SK-N-SH (cell line): ENCODE results near the gene PNKD. TPM values are rescaled to one million over a fixed set of nuclear protein-coding genes. Genes with fewer than 3 reads are reported as not detected.
A peak's percentile ranks its signal among the peaks of the same experiment; 100 is the strongest.

Experiments used
- CTCF ChIA-PET: fragments of 300-600, 350-600 bp; formaldehyde crosslinking; extraction: SDS; loops from one replicate; lab custom pipeline; 2021; lab: Yijun Ruan, JAX
- POLR2A ChIA-PET: fragments of 350-600 bp; sonication (Branson Sonifier 250); formaldehyde crosslinking; extraction: SDS; loops from one replicate; lab custom pipeline; 2020; ENCODE audit warnings: antibody characterized with exemption, inconsistent platforms; lab: Yijun Ruan, JAX
- DNase-seq: peaks from one replicate; pipeline ENCODE4 v3.0.0; 2012
- H2AFZ ChIP-seq: fragments of 200-600 bp; sonication (generic); 2 replicates; pipeline ENCODE4 v1.8.1; 2016; ENCODE audit warnings: antibody characterized with exemption, mild to moderate bottlenecking, low read depth
- H3F3A ChIP-seq: fragments of 200-600 bp; sonication (generic); replicated peaks from 2 replicates; pipeline ENCODE3; 2016; ENCODE audit warnings: antibody characterized with exemption, mild to moderate bottlenecking; ENCODE audit not compliant: insufficient read depth
- H3K27ac ChIP-seq, 2 experiments: fragments of 200-500 bp in 1 of 2; fragments of 200-600 bp in 1 of 2; sonication (Bioruptor generic) in 1 of 2; sonication (generic), shearing (Covaris generic) in 1 of 2; 2 replicates each; pipeline versions ENCODE4 v1.5.1 to v1.6.1; 2014 to 2016; ENCODE audit warnings: low read depth in 2 of 2, inconsistent platforms in 1 of 2, low read length in 1 of 2, mild to moderate bottlenecking in 1 of 2, mixed read lengths in 1 of 2
- H3K27me3 ChIP-seq: fragments of 200-600 bp; sonication (generic), shearing (Covaris generic); 2 replicates; pipeline ENCODE4 v1.6.1; 2016; ENCODE audit warnings: mixed run types; ENCODE audit not compliant: insufficient read depth
- H3K36me3 ChIP-seq, 2 experiments: fragments of 200-500 bp in 1 of 2; fragments of 200-600 bp in 1 of 2; sonication (Bioruptor generic) in 1 of 2; sonication (generic) in 1 of 2; replicated peaks in 1 of 2; 2 replicates each; pipeline versions ENCODE3 to v1.5.1; 2014 to 2016; ENCODE audit warnings: low read length in 1 of 2, mild to moderate bottlenecking in 1 of 2; ENCODE audit not compliant: insufficient read depth in 2 of 2, control insufficient read depth in 1 of 2
- H3K4me1 ChIP-seq, 2 experiments: fragments of 200-500 bp in 1 of 2; fragments of 200-600 bp in 1 of 2; sonication (Bioruptor generic) in 1 of 2; sonication (generic), shearing (Covaris generic) in 1 of 2; 2 replicates each; pipeline versions ENCODE4 v1.5.1 to v1.6.1; 2014 to 2016; ENCODE audit warnings: low read depth in 1 of 2, low read length in 1 of 2, mixed run types in 1 of 2; ENCODE audit not compliant: insufficient read depth in 2 of 2, control insufficient read depth in 1 of 2
- H3K4me2 ChIP-seq: fragments of 200-600 bp; sonication (generic), shearing (Covaris generic); 2 replicates; pipeline ENCODE4 v1.6.1; 2017; ENCODE audit warnings: mixed run types
- H3K4me3 ChIP-seq, 2 experiments: fragments of 200-500 bp in 1 of 2; fragments of 200-600 bp in 1 of 2; sonication (Bioruptor generic) in 1 of 2; sonication (generic), shearing (Covaris generic) in 1 of 2; 2 replicates each; pipeline versions ENCODE4 v1.5.1 to v1.8.1; 2014 to 2016; ENCODE audit warnings: low read depth in 2 of 2, inconsistent platforms in 1 of 2, low read length in 1 of 2, mild to moderate bottlenecking in 1 of 2, mixed read lengths in 1 of 2, moderate library complexity in 1 of 2
- H3K79me2 ChIP-seq: fragments of 200-600 bp; sonication (generic); 2 replicates; pipeline ENCODE4 v1.8.1; 2017; ENCODE audit warnings: mild to moderate bottlenecking; ENCODE audit not compliant: insufficient read depth
- H3K9ac ChIP-seq: fragments of 200-600 bp; sonication (generic); 2 replicates; pipeline ENCODE4 v1.6.1; 2017; ENCODE audit warnings: mixed run types
- H3K9me2 ChIP-seq: fragments of 200-600 bp; sonication (generic); 2 replicates; pipeline ENCODE4 v1.6.1; 2017; ENCODE audit warnings: mixed run types
- H3K9me3 ChIP-seq: fragments of 200-600 bp; sonication (generic); 2 replicates; pipeline ENCODE4 v1.6.1; 2017; ENCODE audit warnings: mixed run types, mild to moderate bottlenecking, moderate library complexity
- H4K20me1 ChIP-seq: fragments of 200-600 bp; sonication (generic); 2 replicates; pipeline ENCODE4 v1.6.1; 2017; ENCODE audit warnings: mild to moderate bottlenecking, mixed run types; ENCODE audit not compliant: insufficient read depth
- CHD2 ChIP-seq: fragments of 150-350 bp; IDR thresholded peaks from 2 replicates; pipeline ENCODE4 v1.6.1; 2018; ENCODE audit warnings: low read length; ENCODE audit not compliant: partially characterized antibody
- EP300 ChIP-seq, 2 experiments: IDR thresholded peaks; 2 replicates each; pipeline versions ENCODE4 v1.4.0 to v1.6.1; 2012; ENCODE audit warnings: borderline replicate concordance in 1 of 2, low read depth in 1 of 2, low read length in 1 of 2
- FOXJ3 ChIP-seq: sonication (generic); formaldehyde crosslinking; IDR thresholded peaks from 2 replicates; pipeline ENCODE4 v1.5.1; 2020; ENCODE audit warnings: mild to moderate bottlenecking, missing genetic modification reagents
- GABPA ChIP-seq: IDR thresholded peaks from 2 replicates; pipeline ENCODE4 v1.4.0; 2012; ENCODE audit warnings: low read depth, mild to moderate bottlenecking
- IRF3 ChIP-seq: fragments of 150-350 bp; IDR thresholded peaks from 2 replicates; pipeline ENCODE4 v1.6.1; 2016; ENCODE audit warnings: mild to moderate bottlenecking, low read depth, low read length
- JUND ChIP-seq: IDR thresholded peaks from 2 replicates; pipeline ENCODE4 v1.4.0; 2012
- MEF2A ChIP-seq: IDR thresholded peaks from 2 replicates; pipeline ENCODE4 v1.4.0; 2012; ENCODE audit warnings: low read depth, borderline replicate concordance
- MXI1 ChIP-seq: IDR thresholded peaks from 2 replicates; pipeline ENCODE4 v1.6.1; 2012; ENCODE audit warnings: mild to moderate bottlenecking, low read depth, low read length, improper control_type of control experiment
- PBX3 ChIP-seq: IDR thresholded peaks from 2 replicates; pipeline ENCODE4; 2012
- POLR2AphosphoS5 ChIP-seq: IDR thresholded peaks from 2 replicates; pipeline ENCODE4 v1.6.1; 2012; ENCODE audit warnings: low read depth, low read length
- ZBTB33 ChIP-seq: IDR thresholded peaks from 2 replicates; pipeline ENCODE4 v1.4.0; 2012; ENCODE audit warnings: low read depth, borderline replicate concordance
- WGBS: methylation state at CpG from one replicate; pipeline ENCODE4 v1.1.6; 2017; ENCODE audit warnings: low lambda C conversion rate; 5-methylcytosine and 5-hydroxymethylcytosine counted together
- polyA plus RNA-seq, 3 experiments: library from polyadenylated mRNA; depleted of rRNA; stranded (reverse); fragments of >200 nt; gene quantifications; 2 replicates each; pipeline ENCODE4 v1.2.3, GENCODE V29; 2012

Gene PNKD
- polyA plus RNA-seq, 1 of the 3 experiments (the other 2 are of a cell fraction) = 101 TPM

- H2AFZ ChIP-seq = no peak overlapping the region
- POLR2A ChIA-PET = no interaction called here
- DNase-seq = no peak
- no peaks in the 10 kb centered on the region for H3K9me2 ChIP-seq
- H3K79me2 ChIP-seq = peaks cover 14% of the 10 kb centered on the region; the same call in 1 of the 2 replicates
- no peak overlapping the region for H3K4me2 ChIP-seq
- peaks cover 17% of the 10 kb centered on the region for H3F3A ChIP-seq
- no peak overlapping the region for H3K4me3 ChIP-seq
- H4K20me1 ChIP-seq = no peaks in the 10 kb centered on the region
- H3K27ac ChIP-seq = no peak overlapping the region
- no peak for TF ChIP-seq POLR2AphosphoS5
- TF ChIP-seq MEF2A = no peak
- no peak for TF ChIP-seq CHD2
- no peak for TF ChIP-seq ZBTB33
- no peak for TF ChIP-seq GABPA
- no peak for TF ChIP-seq IRF3
- no peak for TF ChIP-seq MXI1
- no peak for TF ChIP-seq PBX3
- TF ChIP-seq JUND = no peak
- no peak for TF ChIP-seq EP300 (IDR thresholded peaks at IDR 0.05; ENCODE audit: borderline replicate concordance in 1 of 2, low read depth in 1 of 2, low read length in 1 of 2)
- WGBS = 87% methylated on average over 6 of the region's 6 CpGs
- peaks cover 15 to 24% of the 10 kb centered on the region in 2 experiments; a peak in 3 of 4 replicates for H3K4me1 ChIP-seq
- H3K9me3 ChIP-seq = no peaks in the 10 kb centered on the region
- H3K9ac ChIP-seq = no peak overlapping the region
- no peaks in the 10 kb centered on the region for H3K36me3 ChIP-seq
- CTCF ChIA-PET = interaction anchor here (0.8 to 5.3 kb wide), 13 partner anchors 8 to 223 kb away, joined by 3 to 31 read pairs (median 9); partner anchors contain the start of genes AAMP and PNKD
- H3K27me3 ChIP-seq = no peaks in the 10 kb centered on the region
Observed at GRCh38 chr2:218395090-218395444, 124.7 kb downstream of the PNKD start.

- WGBS = 63% methylated on average over 13 of the region's 16 CpGs
- peak overlapping the region; percentile 88 to 92 for H3K4me3 ChIP-seq
- POLR2A ChIA-PET = interaction anchor here (0.5 to 1.0 kb wide), 2 partner anchors 72 to 125 kb away, joined by 3 to 4 read pairs; partner anchors contain the start of genes AAMP and PNKD
- H3K79me2 ChIP-seq = peaks cover 18% of the 10 kb centered on the region
- CTCF ChIA-PET = interaction anchor here (0.8 to 5.3 kb wide), 18 partner anchors 8 to 223 kb away, joined by 3 to 31 read pairs (median 4); partner anchors contain the start of genes AAMP and PNKD
- no peak for DNase-seq
- no peak for TF ChIP-seq FOXJ3 (CRISPR knock-in tag)
- peak overlapping the region; percentile 64 to 95; a peak in 3 of 4 replicates for H3K27ac ChIP-seq
- no peaks in the 10 kb centered on the region for H3K27me3 ChIP-seq
- no peaks in the 10 kb centered on the region for H3K36me3 ChIP-seq
- peaks cover 17% of the 10 kb centered on the region for H3F3A ChIP-seq
- peak overlapping the region; percentile 89 for H2AFZ ChIP-seq
- H3K9ac ChIP-seq = peak overlapping the region; percentile 94
- H3K4me1 ChIP-seq = peaks cover 15 to 24% of the 10 kb centered on the region in 2 experiments; a peak in 3 of 4 replicates
- no peaks in the 10 kb centered on the region for H3K9me3 ChIP-seq
- H3K9me2 ChIP-seq = no peaks in the 10 kb centered on the region
- no peaks in the 10 kb centered on the region for H4K20me1 ChIP-seq
- H3K4me2 ChIP-seq = peak overlapping the region; percentile 87; the same call in 1 of the 2 replicates
Observed at GRCh38 chr2:218395456-218395825, 125.1 kb downstream of the PNKD start.
